Measurements from ENCODE around the gene CABLES1. TPM values are rescaled to one million over a fixed set of nuclear protein-coding genes. Genes with fewer than 3 reads are reported as not detected.

CABLES1 gene
- total and polyA plus RNA-seq, 2 donors from 2014 or later, result 7.6 to 40.5 TPM

GRCh38 chr18:23231340-23232021 lies 96.2 kb downstream of the CABLES1 start:
- peaks cover 0 to 11% (median 2%) of the 10 kb centered on the region in 3 donors for H3K36me3 ChIP-seq (ENCODE audit: control insufficient read depth in 2 of 3, insufficient read depth in 3 of 3, low read length in 3 of 3)
- peak overlapping the region; percentile 56 to 74 for H3K27ac ChIP-seq (ENCODE audit: low read depth in 2 of 2, low read length in 2 of 2)
- no peak for FAIRE-seq
- no peak for TF ChIP-seq CTCF (IDR thresholded peaks at IDR 0.05; ENCODE audit: borderline replicate concordance, extremely low read depth, insufficient read depth)
- intact Hi-C loops (cut with DNase I), result loop anchor here (10.0 kb wide), 1 partner anchor 47 kb away; no protein-coding TSS in a partner anchor
- H3K9ac ChIP-seq (ENCODE audit: low read length in 3 of 3), result no peak overlapping the region
- no peaks in the 10 kb centered on the region for H3K9me3 ChIP-seq (ENCODE audit: control insufficient read depth in 2 of 3, insufficient read depth in 1 of 3, low read length in 3 of 3)
- peak in 2 of 5 donors; percentile 27 to 84 for DNase-seq
- no peak overlapping the region for H3K4me3 ChIP-seq (ENCODE audit: low read length in 3 of 3)
- no peaks in the 10 kb centered on the region for H3K27me3 ChIP-seq (ENCODE audit: control insufficient read depth, insufficient read depth, low read length)
- peaks cover 0 to 42% (median 20%) of the 10 kb centered on the region in 3 donors for H3K4me1 ChIP-seq (ENCODE audit: control insufficient read depth in 2 of 3, insufficient read depth in 2 of 3, low read depth in 1 of 3, low read length in 3 of 3)

GRCh38 chr18:23232331-23232730 lies 97.0 kb downstream of the CABLES1 start:
- H3K27ac ChIP-seq (ENCODE audit: low read depth in 2 of 2, low read length in 2 of 2), result peak overlapping the region in 1 of 2 donors; percentile 74
- no peak overlapping the region for H3K9ac ChIP-seq (ENCODE audit: low read length in 3 of 3)
- no peaks in the 10 kb centered on the region for H3K27me3 ChIP-seq (ENCODE audit: control insufficient read depth, insufficient read depth, low read length)
- intact Hi-C loops (cut with DNase I), result loop anchor here (10.0 kb wide), 1 partner anchor 48 kb away; no protein-coding TSS in a partner anchor
- H3K36me3 ChIP-seq (ENCODE audit: control insufficient read depth in 2 of 3, insufficient read depth in 3 of 3, low read length in 3 of 3), result peaks cover 0 to 11% (median 0%) of the 10 kb centered on the region in 3 donors
- H3K4me3 ChIP-seq (ENCODE audit: low read length in 3 of 3), result no peak overlapping the region
- DNase-seq (no peak), FAIRE-seq (no peak)
- no peak for TF ChIP-seq CTCF (IDR thresholded peaks at IDR 0.05; ENCODE audit: borderline replicate concordance, extremely low read depth, insufficient read depth)
- no peaks in the 10 kb centered on the region for H3K9me3 ChIP-seq (ENCODE audit: control insufficient read depth in 2 of 3, insufficient read depth in 1 of 3, low read length in 3 of 3)
- H3K4me1 ChIP-seq (ENCODE audit: control insufficient read depth in 2 of 3, insufficient read depth in 2 of 3, low read depth in 1 of 3, low read length in 3 of 3), result peaks cover 0 to 36% (median 21%) of the 10 kb centered on the region in 3 donors

GRCh38 chr18:23234619-23235018 lies 99.3 kb downstream of the CABLES1 start:
- H3K4me1 ChIP-seq (ENCODE audit: control insufficient read depth in 2 of 3, insufficient read depth in 2 of 3, low read depth in 1 of 3, low read length in 3 of 3), result peaks cover 0 to 39% (median 27%) of the 10 kb centered on the region in 3 donors
- no peak for TF ChIP-seq CTCF (IDR thresholded peaks at IDR 0.05; ENCODE audit: borderline replicate concordance, extremely low read depth, insufficient read depth)
- no peaks in the 10 kb centered on the region for H3K27me3 ChIP-seq (ENCODE audit: control insufficient read depth, insufficient read depth, low read length)
- FAIRE-seq, result no peak
- no peaks in the 10 kb centered on the region for H3K9me3 ChIP-seq (ENCODE audit: control insufficient read depth in 2 of 3, insufficient read depth in 1 of 3, low read length in 3 of 3)
- no peak overlapping the region for H3K4me3 ChIP-seq (ENCODE audit: low read length in 3 of 3)
- no peak overlapping the region for H3K27ac ChIP-seq (ENCODE audit: low read depth in 2 of 2, low read length in 2 of 2)
- peaks cover 0 to 11% (median 0%) of the 10 kb centered on the region in 3 donors for H3K36me3 ChIP-seq (ENCODE audit: control insufficient read depth in 2 of 3, insufficient read depth in 3 of 3, low read length in 3 of 3)
- intact Hi-C loops (cut with DNase I), result loop anchor here (10.0 kb wide), 1 partner anchor 50 kb away; no protein-coding TSS in a partner anchor
- no peak for DNase-seq
- H3K9ac ChIP-seq (ENCODE audit: low read length in 3 of 3), result no peak overlapping the region

All from kidney (tissue), 14 donors.